H9 (cell line): Measurements from ENCODE around the gene OSBPL2. TPM values are rescaled to one million over a fixed set of nuclear protein-coding genes. Genes with fewer than 3 reads are reported as not detected.

ENCODE experiments used
- DNase-seq: peaks from one replicate; pipeline ENCODE4 v3.0.0-alpha.2; 2017
- H2AFZ ChIP-seq: one replicate; pipeline ENCODE4 v1.6.1; 2013; ENCODE audit warnings: mild to moderate bottlenecking, low read length, control low read depth, moderate library complexity
- H2AK5ac ChIP-seq: 2 replicates; pipeline ENCODE4 v1.6.1; 2013; ENCODE audit warnings: low read length, control low read depth, mixed read lengths; ENCODE audit not compliant: insufficient read length
- H2BK120ac ChIP-seq: one replicate; pipeline ENCODE4 v1.6.1; 2013; ENCODE audit warnings: low read depth, mild to moderate bottlenecking, low read length, control low read depth, inconsistent platforms; ENCODE audit not compliant: poor library complexity, severe bottlenecking
- H2BK12ac ChIP-seq: 2 replicates; pipeline ENCODE4 v1.6.1; 2013; ENCODE audit warnings: low read length, control low read depth, mixed read lengths, low read depth; ENCODE audit not compliant: insufficient read length
- H2BK15ac ChIP-seq: 2 replicates; pipeline ENCODE4 v1.6.1; 2013; ENCODE audit warnings: low read depth, low read length, control low read depth
- H2BK20ac ChIP-seq: one replicate; pipeline ENCODE4 v1.6.1; 2013; ENCODE audit warnings: low read depth, mild to moderate bottlenecking, low read length, control low read depth, inconsistent platforms; ENCODE audit not compliant: poor library complexity, severe bottlenecking
- H2BK5ac ChIP-seq: 2 replicates; pipeline ENCODE4 v1.6.1; 2013; ENCODE audit warnings: low read length, control low read depth, mixed read lengths; ENCODE audit not compliant: insufficient read length
- H3K14ac ChIP-seq: 2 replicates; pipeline ENCODE4 v1.6.1; 2013; ENCODE audit warnings: low read length, control low read depth; ENCODE audit not compliant: insufficient read depth
- H3K18ac ChIP-seq: 2 replicates; pipeline ENCODE4 v1.6.1; 2013; ENCODE audit warnings: low read depth, mild to moderate bottlenecking, mixed read lengths, low read length, control low read depth; ENCODE audit not compliant: insufficient read length
- H3K23ac ChIP-seq: 2 replicates; pipeline ENCODE4 v1.6.1; 2013; ENCODE audit warnings: low read length, control low read depth, mixed read lengths, low read depth; ENCODE audit not compliant: insufficient read length
- H3K23me2 ChIP-seq: 2 replicates; pipeline ENCODE4 v1.6.1; 2013; ENCODE audit warnings: low read depth, mild to moderate bottlenecking, mixed read lengths, low read length, control low read depth; ENCODE audit not compliant: insufficient read length, poor library complexity, severe bottlenecking
- H3K27ac ChIP-seq: 2 replicates; pipeline ENCODE4 v1.5.1; 2013; ENCODE audit warnings: low read length, control low read depth, mixed read lengths, low read depth; ENCODE audit not compliant: insufficient read length
- H3K27me3 ChIP-seq: 2 replicates; pipeline ENCODE4 v1.6.1; 2013; ENCODE audit warnings: low read length, control low read depth, inconsistent platforms; ENCODE audit not compliant: insufficient read depth
- H3K4ac ChIP-seq: 2 replicates; pipeline ENCODE4 v1.6.1; 2013; ENCODE audit warnings: low read depth, mild to moderate bottlenecking, control low read depth, inconsistent platforms, low read length, moderate library complexity
- H3K4me1 ChIP-seq: 2 replicates; pipeline ENCODE4 v1.6.1; 2013; ENCODE audit warnings: low read length, control low read depth, inconsistent platforms; ENCODE audit not compliant: insufficient read depth
- H3K4me2 ChIP-seq: 2 replicates; pipeline ENCODE4 v1.6.1; 2013; ENCODE audit warnings: low read length, control low read depth, mixed read lengths; ENCODE audit not compliant: insufficient read length, insufficient read depth
- H3K56ac ChIP-seq: 2 replicates; pipeline ENCODE4 v1.6.1; 2013; ENCODE audit warnings: low read depth, mild to moderate bottlenecking, mixed read lengths, low read length, control low read depth; ENCODE audit not compliant: insufficient read length
- H3K79me1 ChIP-seq: 2 replicates; pipeline ENCODE4 v1.6.1; 2013; ENCODE audit warnings: low read depth, mild to moderate bottlenecking, moderate library complexity, low read length, control low read depth, inconsistent platforms; ENCODE audit not compliant: insufficient read depth, poor library complexity, severe bottlenecking
- H3K79me2 ChIP-seq: 2 replicates; pipeline ENCODE4 v1.6.1; 2013; ENCODE audit warnings: low read length, control low read depth, inconsistent platforms; ENCODE audit not compliant: insufficient read depth
- H3K9ac ChIP-seq: 2 replicates; pipeline ENCODE4 v1.6.1; 2013; ENCODE audit warnings: low read length, control low read depth, mixed read lengths; ENCODE audit not compliant: insufficient read length; ENCODE audit errors: extremely low read depth
- H3K9me3 ChIP-seq: one replicate; pipeline ENCODE4 v1.6.1; 2013; ENCODE audit warnings: low read depth, low read length, inconsistent platforms; ENCODE audit not compliant: control insufficient read depth
- H3T11ph ChIP-seq: one replicate; pipeline ENCODE4 v1.6.1; 2013; ENCODE audit warnings: mild to moderate bottlenecking, low read length, control low read depth, inconsistent platforms
- H4K20me1 ChIP-seq: one replicate; pipeline ENCODE4 v1.6.1; 2013; ENCODE audit not compliant: control insufficient read depth, insufficient read length, insufficient read depth
- H4K5ac ChIP-seq: 2 replicates; pipeline ENCODE4 v1.6.1; 2013; ENCODE audit warnings: low read depth, mild to moderate bottlenecking, mixed read lengths, low read length, control low read depth; ENCODE audit not compliant: insufficient read length
- H4K8ac ChIP-seq: replicated peaks from 2 replicates; pipeline ENCODE4 v1.6.1; 2013; ENCODE audit warnings: low read length, control low read depth, mixed read lengths, low read depth; ENCODE audit not compliant: insufficient read length
- H4K91ac ChIP-seq: 2 replicates; pipeline ENCODE4 v1.6.1; 2013; ENCODE audit warnings: low read depth, mild to moderate bottlenecking, moderate library complexity, mixed read lengths, low read length, control low read depth; ENCODE audit not compliant: insufficient read length
- H3K27ac Mint-ChIP-seq, 3 experiments: 2 replicates in 2 of 3; 3 replicates in 1 of 3; pipeline ENCODE4 v1.8.0; 2020 to 2021; ENCODE audit warnings: mixed read lengths in 3 of 3, mild to moderate bottlenecking in 1 of 3, moderate library complexity in 1 of 3
- H3K27me3 Mint-ChIP-seq: 2 replicates; pipeline ENCODE4 v1.8.0; 2021; ENCODE audit warnings: low read depth, mild to moderate bottlenecking, moderate library complexity, mixed read lengths
- H3K36me3 Mint-ChIP-seq, 3 experiments: 2 replicates in 2 of 3; 3 replicates in 1 of 3; pipeline ENCODE4 v1.8.0; 2020 to 2021; ENCODE audit warnings: low read depth in 3 of 3, mixed read lengths in 3 of 3; ENCODE audit not compliant: insufficient read depth in 1 of 3
- H3K4me1 Mint-ChIP-seq, 2 experiments: 2 replicates each; pipeline ENCODE4 v1.8.0; 2020; ENCODE audit warnings: mixed read lengths in 2 of 2
- H3K4me3 Mint-ChIP-seq, 2 experiments: 2 replicates in 1 of 2; 3 replicates in 1 of 2; pipeline ENCODE4 v1.8.0; 2020 to 2021; ENCODE audit warnings: mild to moderate bottlenecking in 2 of 2, mixed read lengths in 2 of 2, moderate library complexity in 1 of 2
- H3K9me3 Mint-ChIP-seq, 2 experiments: 2 replicates in 1 of 2; 3 replicates in 1 of 2; pipeline ENCODE4 v1.8.0; 2020; ENCODE audit warnings: mild to moderate bottlenecking in 2 of 2, mixed read lengths in 2 of 2, moderate library complexity in 1 of 2
- CTCF ChIP-seq: fragments of 200-600 bp; sonication (generic); conservative IDR thresholded peaks from 3 replicates; pipeline ENCODE4 v1.8.0; 2021; ENCODE audit warnings: antibody characterized with exemption, mild to moderate bottlenecking
- WGBS: extraction: QIAGEN DNeasy Blood & Tissue Kit; methylation state at CpG from one replicate; pipeline ENCODE4 v1.1.7; 2013; ENCODE audit warnings: missing lambda C conversion rate, low lambda C conversion rate, mixed read lengths; ENCODE audit not compliant: insufficient read length; ENCODE audit errors: extremely low coverage; 5-methylcytosine and 5-hydroxymethylcytosine counted together
- long read RNA-seq: library from polyadenylated mRNA; unstranded; transcript quantifications from one replicate; pipeline ENCODE4 v2.0.0, GENCODE V29; 2020
- total RNA-seq: library from RNA; stranded (reverse); gene quantifications from 2 replicates; pipeline ENCODE4 v1.2.1, GENCODE V29; 2021

OSBPL2 gene
- total RNA-seq = 42.9 and 47.3 TPM in 2 replicates
- long read RNA-seq, full-length matches to known transcripts = 213 of 279 reads
- long read RNA-seq, partial matches to known transcripts = 28 of 279 reads
- long read RNA-seq, other reads (novel, unspliced or antisense) = 38 of 279 reads

- WGBS = no CpG with 5 or more reads among the region's 55 CpGs
- Histone ChIP-seq H2AK5ac (no peak within 1 kb of the TSS), H4K8ac (no peak within 1 kb of the TSS), H2AFZ (no peak within 1 kb of the TSS), H2BK20ac (no peak within 1 kb of the TSS), H2BK15ac (no peak within 1 kb of the TSS), H3K18ac (no peak within 1 kb of the TSS), H3T11ph (no peak within 1 kb of the TSS), H4K91ac (no peak within 1 kb of the TSS), H4K5ac (no peak within 1 kb of the TSS), H3K56ac (no peak within 1 kb of the TSS), H4K20me1 (no peaks in the 10 kb centered on the region), H2BK12ac (no peak within 1 kb of the TSS), H2BK5ac (no peak within 1 kb of the TSS), H3K23me2 (peaks cover 7% of the 10 kb centered on the region), H3K9me3 (no peaks in the 10 kb centered on the region), H2BK120ac (no peak within 1 kb of the TSS), H3K14ac (no peak within 1 kb of the TSS), H3K79me2 (peaks cover 10% of the 10 kb centered on the region; the same call in 1 of the 2 replicates), H3K4me1 (no peaks in the 10 kb centered on the region), H3K27me3 (no peaks in the 10 kb centered on the region), H3K79me1 (peaks cover 2% of the 10 kb centered on the region), H3K4me2 (peak within 1 kb of the TSS; percentile 74), H3K4ac (no peak within 1 kb of the TSS), H3K27ac (no peak within 1 kb of the TSS), H3K9ac (peak within 1 kb of the TSS; percentile 48), H3K23ac (no peak within 1 kb of the TSS)
- Mint-ChIP-seq H3K27ac (peak within 1 kb of the TSS; percentile 73 to 86 (median 75); a peak in 3 of 7 replicates), H3K36me3 (peaks cover 0 to 18% (median 15%) of the 10 kb centered on the region in 3 experiments; a peak in 6 of 7 replicates), H3K4me3 (peak within 1 kb of the TSS; percentile 81 to 86), H3K4me1 (peaks cover 16 to 31% of the 10 kb centered on the region in 2 experiments), H3K9me3 (peaks cover 0 to 3% of the 10 kb centered on the region in 2 experiments; a peak in 2 of 5 replicates), H3K27me3 (peaks cover 7% of the 10 kb centered on the region)
- no peak for TF ChIP-seq CTCF
- peak; percentile 99 for DNase-seq
These were observed at the start of gene OSBPL2 for GRCh38 chr20:62237801-62238568. Gene OSBPL2 (plus strand): TSS chr20:62238521. CDS start chr20:62256185, 17,664 bp downstream.
